ENCODE data around the gene ADCY10.

ADCY10 gene

GRCh38 chr1:167764458-167765330, 149.2 kb downstream of the ADCY10 start:
- no peak for TF ChIP-seq GATA1 (IDR thresholded peaks at IDR 0.05; ENCODE audit: low read depth, low read length)
- no peak for TF ChIP-seq POLR2A (IDR thresholded peaks at IDR 0.05; ENCODE audit: low read length)

GRCh38 chr1:167763525-167764220, 150.3 kb downstream of the ADCY10 start:
- TF ChIP-seq GATA1 (IDR thresholded peaks at IDR 0.05; ENCODE audit: low read depth, low read length) (no peak), POLR2A (IDR thresholded peaks at IDR 0.05; ENCODE audit: low read length) (no peak)
- no peak for DNase-seq

More at GRCh38 chr1:167764458-167765330, 149.2 kb downstream of the ADCY10 start:
- DNase-seq: no peak

- TF ChIP-seq GATA1 (IDR thresholded peaks at IDR 0.05; ENCODE audit: low read depth, low read length) (no peak), POLR2A (IDR thresholded peaks at IDR 0.05; ENCODE audit: low read length) (no peak)
- no peak for DNase-seq
Observed at GRCh38 chr1:167762061-167762746, 151.7 kb downstream of the ADCY10 start.

GRCh38 chr1:167761400-167761799, 152.5 kb downstream of the ADCY10 start:
- DNase-seq: no peak
- TF ChIP-seq GATA1 (IDR thresholded peaks at IDR 0.05; ENCODE audit: low read depth, low read length): no peak
- TF ChIP-seq POLR2A (IDR thresholded peaks at IDR 0.05; ENCODE audit: low read length): no peak
